IPS DF 4.7 (cell line): ENCODE data around the gene ZNF33A.
"Not testable (repeated sequence)": the region's sequence is repeated elsewhere in the genome, so short reads cannot be mapped to it uniquely, and the experiment has no call there.

Source experiments
- DNase-seq: peaks from one replicate; pipeline ENCODE4 v3.0.0-alpha.2; 2013; ENCODE audit warnings: low spot score; ENCODE audit errors: extremely low read depth

Gene ZNF33A

DNA sequence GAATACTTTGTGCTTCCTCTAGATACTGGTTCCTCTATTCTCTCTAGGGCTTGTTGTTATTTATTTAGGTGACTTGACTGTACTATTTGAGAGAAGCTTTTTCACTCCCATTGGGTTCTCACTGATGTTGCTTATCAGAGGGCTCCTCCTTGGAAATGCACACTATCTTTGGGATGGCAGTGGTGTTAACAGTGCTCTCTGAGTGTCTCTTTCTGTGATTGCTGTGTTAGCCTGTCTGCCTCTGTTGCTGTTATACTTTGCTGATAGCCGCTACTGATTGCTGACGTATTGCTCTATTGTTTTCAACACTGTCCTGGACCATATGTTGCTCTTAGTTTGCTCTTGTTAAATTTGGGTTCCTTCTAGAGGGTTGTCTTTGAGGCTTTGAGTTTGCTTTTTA lies 34.7 kb downstream of the ZNF33A start:
- no peak for DNase-seq

DNA sequence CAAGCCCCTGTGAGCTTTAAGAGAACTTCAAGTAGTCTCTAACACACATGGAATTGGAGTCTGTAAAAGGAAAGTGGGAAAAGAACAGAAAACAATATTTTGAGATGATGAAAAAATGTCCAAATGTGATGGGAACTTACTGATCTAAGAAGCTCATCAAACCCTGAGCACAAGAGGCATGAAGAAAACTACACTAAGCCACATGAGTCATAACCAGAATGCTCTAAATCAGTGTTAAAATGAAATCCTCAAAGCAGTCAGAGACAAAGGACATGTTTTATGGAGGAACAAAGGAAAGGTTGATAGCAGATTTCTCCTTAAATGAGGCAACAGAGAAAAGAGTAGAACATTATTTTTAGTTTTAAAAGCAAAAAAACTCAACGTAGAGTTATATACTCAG lies 37.2 kb downstream of the ZNF33A start:
- no peak for DNase-seq

GRCh38 chr10:38050212-38050611 lies 39.7 kb downstream of the ZNF33A start:
- no peak for DNase-seq

DNA sequence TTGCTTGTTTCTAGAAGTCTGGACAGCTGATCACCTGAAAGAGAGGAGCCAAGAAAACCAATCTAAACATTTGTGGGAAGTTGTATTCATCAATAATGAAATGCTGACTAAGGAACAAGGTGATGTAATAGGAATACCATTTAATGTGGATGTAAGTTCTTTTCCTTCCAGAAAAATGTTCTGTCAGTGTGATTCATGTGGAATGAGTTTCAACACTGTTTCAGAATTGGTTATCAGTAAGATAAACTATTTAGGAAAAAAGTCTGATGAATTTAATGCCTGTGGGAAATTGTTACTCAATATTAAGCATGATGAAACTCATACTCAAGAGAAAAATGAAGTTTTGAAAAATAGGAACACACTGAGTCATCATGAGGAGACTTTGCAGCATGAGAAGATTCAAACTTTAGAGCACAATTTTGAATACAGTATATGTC lies 43.9 kb downstream of the ZNF33A start:
- no peak for DNase-seq

DNA sequence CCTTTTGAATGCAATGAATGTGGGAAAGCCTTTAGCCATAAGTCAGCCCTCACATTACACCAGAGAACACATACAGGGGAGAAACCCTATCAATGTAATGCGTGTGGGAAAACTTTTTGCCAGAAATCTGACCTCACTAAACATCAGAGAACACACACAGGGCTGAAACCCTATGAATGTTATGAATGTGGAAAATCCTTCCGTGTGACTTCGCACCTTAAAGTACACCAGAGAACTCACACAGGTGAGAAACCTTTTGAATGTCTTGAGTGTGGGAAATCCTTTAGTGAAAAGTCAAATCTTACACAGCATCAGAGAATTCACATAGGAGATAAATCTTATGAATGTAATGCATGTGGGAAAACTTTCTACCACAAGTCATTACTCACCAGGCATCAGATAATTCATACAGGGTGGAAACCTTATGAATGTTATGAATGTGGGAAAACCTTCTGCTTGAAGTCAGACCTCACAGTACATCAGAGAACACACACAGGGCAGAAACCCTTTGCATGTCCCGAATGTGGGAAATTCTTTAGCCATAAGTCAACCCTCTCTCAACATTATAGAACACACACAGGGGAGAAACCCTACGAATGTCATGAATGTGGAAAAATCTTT lies 44.9 kb downstream of the ZNF33A start:
- DNase-seq, result not testable (repeated sequence)

GRCh38 chr10:38069663-38070062 lies 59.2 kb downstream of the ZNF33A start:
- not testable (repeated sequence) for DNase-seq

DNA sequence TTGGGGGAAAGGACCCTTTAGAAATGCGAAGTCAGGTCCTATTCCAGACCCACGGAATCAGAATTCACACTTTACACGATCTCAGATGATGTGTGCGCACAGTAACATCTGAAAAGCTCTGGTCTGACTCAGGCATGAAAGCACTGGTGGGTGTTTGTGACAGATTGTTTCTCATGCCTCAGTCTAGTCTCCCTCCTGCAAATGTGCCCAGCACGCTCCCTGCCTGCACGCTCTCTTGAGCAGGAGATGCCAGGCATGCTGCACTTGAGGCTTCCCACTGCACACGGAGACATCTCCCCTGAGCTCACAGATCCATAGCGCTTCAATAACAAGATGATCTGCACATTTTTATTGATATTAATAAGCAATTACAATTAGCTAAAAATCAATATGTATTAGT lies 60.0 kb downstream of the ZNF33A start:
- no peak for DNase-seq

GRCh38 chr10:38072552-38072951 lies 62.1 kb downstream of the ZNF33A start:
- DNase-seq, result no peak

DNA sequence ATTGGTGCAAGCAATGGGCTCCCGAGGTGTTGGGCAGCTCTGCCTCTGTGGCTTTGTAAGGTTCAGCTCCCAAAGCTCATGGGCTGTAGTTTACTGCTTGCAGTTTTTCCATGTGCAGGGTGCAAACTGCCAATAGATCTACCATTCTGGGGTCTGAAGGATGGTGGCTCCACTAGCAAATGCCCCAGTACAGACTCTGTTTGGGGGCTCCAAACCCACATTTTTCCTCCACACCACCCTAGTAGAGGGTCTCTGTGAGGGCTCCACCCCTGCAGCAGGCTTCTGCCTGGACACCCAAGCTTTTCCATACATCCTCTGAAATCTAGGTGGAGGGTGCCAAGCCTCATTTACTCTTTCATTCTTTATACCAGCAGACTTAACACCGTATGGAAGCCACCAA lies 66.2 kb downstream of the ZNF33A start:
- DNase-seq, result no peak

DNA sequence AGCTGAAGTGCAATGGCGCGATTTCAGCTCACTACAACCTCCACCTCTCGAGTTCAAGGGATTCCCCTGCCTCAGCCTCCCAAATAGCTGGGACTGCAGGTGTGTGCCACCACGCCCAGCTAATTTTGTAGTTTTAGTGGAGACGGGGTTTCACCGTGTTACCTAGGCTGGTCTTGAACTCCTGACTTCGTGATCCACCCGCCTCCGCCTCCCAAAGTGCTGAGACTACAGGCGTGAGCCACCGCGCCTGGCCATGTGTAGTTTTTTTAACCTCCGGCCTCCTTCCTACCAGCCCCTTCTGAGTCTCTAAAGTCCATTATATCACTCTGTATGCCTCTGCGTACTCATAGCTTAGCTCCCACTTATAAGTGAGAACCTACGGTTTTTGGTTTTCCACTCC lies 82.8 kb downstream of the ZNF33A start:
- DNase-seq, result not testable (repeated sequence)

DNA sequence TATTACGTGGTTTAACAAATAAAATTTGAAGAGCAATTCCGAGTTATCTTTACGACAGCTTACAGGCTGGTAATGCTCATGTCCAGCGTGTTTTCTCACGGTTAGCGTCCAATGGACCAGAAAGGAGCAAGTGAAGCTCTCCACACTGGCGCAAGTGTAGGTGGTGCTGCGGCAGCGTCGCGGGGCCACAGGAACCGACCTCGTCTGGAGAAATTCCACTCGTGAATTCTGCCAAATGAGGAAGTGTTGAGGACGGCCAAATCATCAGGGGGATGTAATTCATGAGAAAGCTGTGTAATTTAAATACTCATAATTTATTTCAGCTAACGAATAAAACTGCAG lies 83.3 kb downstream of the ZNF33A start:
- no peak for DNase-seq

DNA sequence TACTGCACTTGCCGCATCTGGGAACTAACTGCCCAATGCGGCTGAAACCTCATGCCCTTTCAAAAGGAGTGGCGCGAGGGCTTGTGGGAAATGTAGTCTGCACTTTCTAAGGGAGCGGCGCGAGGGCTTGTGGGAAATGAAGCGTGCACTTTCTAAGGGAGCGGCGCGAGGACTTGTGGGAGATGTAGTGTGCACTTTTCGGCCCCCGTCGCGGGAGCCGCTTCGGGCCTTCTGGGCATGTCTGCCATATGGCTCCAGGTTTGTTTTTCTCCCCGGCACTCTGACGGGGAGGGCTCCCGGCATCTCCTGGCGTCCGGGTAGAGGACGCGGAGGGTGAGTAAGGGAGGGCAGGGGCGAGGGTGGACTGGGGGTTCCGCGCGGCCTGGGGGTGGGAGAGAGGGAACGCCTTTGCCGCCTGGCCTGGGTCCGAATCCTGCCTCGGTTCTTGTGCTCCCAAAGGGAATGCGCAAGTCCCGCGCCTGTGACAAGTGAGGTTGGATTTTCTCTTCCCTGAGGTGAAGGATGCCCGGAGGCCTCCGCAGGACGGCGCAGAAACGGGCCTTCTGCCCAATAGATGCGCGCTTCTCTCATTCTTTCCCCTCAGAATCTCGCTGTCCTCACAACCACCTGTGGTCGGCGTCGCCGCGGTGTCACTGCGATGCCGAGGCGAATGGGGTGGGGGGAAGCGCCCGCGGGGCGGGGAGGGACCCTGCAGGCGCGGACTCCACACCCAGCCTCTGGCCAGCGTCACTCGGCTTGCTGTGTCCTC lies 83.9 kb downstream of the ZNF33A start, which contains the start of gene ZNF37A:
Gene ZNF37A, plus strand, starts transcription at position 180 of the 769 bp plus-strand sequence. CDS start 2,281 bp downstream, outside the sequence.
- DNase-seq, result peak; percentile 87

DNA sequence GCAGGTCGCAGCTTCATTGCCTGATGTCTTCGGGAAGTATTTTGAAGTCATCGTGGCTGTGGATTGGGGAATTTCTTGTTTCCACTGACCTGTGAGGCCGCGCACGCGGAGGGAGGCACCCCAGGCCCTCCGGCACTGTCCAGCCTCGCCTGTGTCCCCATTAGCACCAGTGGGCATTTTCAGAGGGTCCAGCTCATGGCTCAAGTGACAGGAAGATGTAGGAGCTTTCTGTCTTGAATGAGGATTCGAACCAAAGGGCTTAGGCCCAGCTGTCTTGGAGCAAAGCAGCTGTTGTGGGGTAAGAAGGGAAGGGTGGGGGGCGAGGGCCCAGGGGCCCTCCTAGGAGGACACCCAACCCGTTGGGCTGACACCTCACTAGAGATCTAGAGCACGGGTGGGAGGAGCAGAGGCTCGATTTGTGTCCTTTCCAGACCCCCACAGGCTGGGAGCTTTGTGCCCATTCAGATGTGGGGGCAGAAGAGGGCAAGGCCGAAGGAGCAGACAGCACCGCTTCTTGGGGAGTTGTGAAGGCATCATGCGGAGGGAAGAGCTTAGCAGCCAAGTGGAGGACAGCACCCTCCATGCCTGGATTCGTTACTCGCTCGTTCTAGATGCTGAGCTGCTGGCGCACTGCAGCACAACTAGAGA lies 84.6 kb downstream of the ZNF33A start:
- DNase-seq, result no peak

DNA sequence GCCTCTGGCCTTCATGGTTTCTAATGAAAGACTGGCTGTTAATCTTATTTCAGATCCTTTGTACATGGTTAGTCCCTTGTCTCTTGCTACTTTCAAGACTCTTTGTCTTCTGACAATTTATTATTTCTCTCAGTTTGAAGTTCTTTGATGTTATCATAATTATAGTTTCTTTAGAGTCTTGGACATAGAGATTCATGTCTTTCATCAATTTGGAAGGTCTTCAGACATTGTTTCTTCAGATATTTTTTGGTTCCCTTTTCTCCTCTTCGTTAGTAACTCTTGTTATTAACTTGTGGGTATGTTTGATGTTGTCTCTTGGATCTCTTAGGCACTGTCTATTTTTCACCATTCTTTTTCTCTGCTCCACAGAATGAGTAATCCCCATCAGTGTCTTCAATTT lies 92.4 kb downstream of the ZNF33A start:
- DNase-seq, result no peak

DNA sequence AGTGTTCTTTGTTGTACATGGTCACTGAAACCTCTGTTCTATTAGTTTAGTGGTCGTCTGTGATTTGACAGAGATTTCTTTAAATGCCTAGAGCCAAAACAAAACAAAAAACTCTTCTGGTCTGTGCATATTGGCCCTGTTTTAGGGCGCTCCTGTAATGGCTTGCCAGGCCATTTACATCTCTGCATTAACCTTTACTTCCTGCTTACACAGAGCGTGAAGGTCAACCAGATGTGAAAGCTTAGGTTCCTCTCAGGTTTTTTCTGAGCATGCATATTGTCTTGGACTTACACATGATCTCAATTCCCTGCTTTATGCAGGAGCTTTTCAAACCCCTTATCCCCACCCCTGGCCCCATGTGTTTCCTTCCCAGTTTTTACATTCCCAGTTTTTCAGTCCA lies 93.3 kb downstream of the ZNF33A start:
- no peak for DNase-seq

- DNase-seq, result no peak
Measured at GRCh38 chr10:38112159-38112558, 101.7 kb downstream of the ZNF33A start.
